H9 (cell line): ENCODE data around the gene TBX15. TPM values are rescaled to one million over a fixed set of nuclear protein-coding genes. Genes with fewer than 3 reads are reported as not detected.
A peak's percentile ranks its signal among the peaks of the same experiment; 100 is the strongest.

Experiments used
- DNase-seq: peaks from one replicate; pipeline ENCODE4 v3.0.0-alpha.2; 2017
- H2AFZ ChIP-seq: one replicate; pipeline ENCODE4 v1.6.1; 2013; ENCODE audit warnings: mild to moderate bottlenecking, low read length, control low read depth, moderate library complexity
- H2AK5ac ChIP-seq: 2 replicates; pipeline ENCODE4 v1.6.1; 2013; ENCODE audit warnings: low read length, control low read depth, mixed read lengths; ENCODE audit not compliant: insufficient read length
- H2BK120ac ChIP-seq: one replicate; pipeline ENCODE4 v1.6.1; 2013; ENCODE audit warnings: low read depth, mild to moderate bottlenecking, low read length, control low read depth, inconsistent platforms; ENCODE audit not compliant: poor library complexity, severe bottlenecking
- H2BK12ac ChIP-seq: 2 replicates; pipeline ENCODE4 v1.6.1; 2013; ENCODE audit warnings: low read length, control low read depth, mixed read lengths, low read depth; ENCODE audit not compliant: insufficient read length
- H2BK15ac ChIP-seq: 2 replicates; pipeline ENCODE4 v1.6.1; 2013; ENCODE audit warnings: low read depth, low read length, control low read depth
- H2BK20ac ChIP-seq: one replicate; pipeline ENCODE4 v1.6.1; 2013; ENCODE audit warnings: low read depth, mild to moderate bottlenecking, low read length, control low read depth, inconsistent platforms; ENCODE audit not compliant: poor library complexity, severe bottlenecking
- H2BK5ac ChIP-seq: 2 replicates; pipeline ENCODE4 v1.6.1; 2013; ENCODE audit warnings: low read length, control low read depth, mixed read lengths; ENCODE audit not compliant: insufficient read length
- H3K14ac ChIP-seq: 2 replicates; pipeline ENCODE4 v1.6.1; 2013; ENCODE audit warnings: low read length, control low read depth; ENCODE audit not compliant: insufficient read depth
- H3K18ac ChIP-seq: 2 replicates; pipeline ENCODE4 v1.6.1; 2013; ENCODE audit warnings: low read depth, mild to moderate bottlenecking, mixed read lengths, low read length, control low read depth; ENCODE audit not compliant: insufficient read length
- H3K23ac ChIP-seq: 2 replicates; pipeline ENCODE4 v1.6.1; 2013; ENCODE audit warnings: low read length, control low read depth, mixed read lengths, low read depth; ENCODE audit not compliant: insufficient read length
- H3K23me2 ChIP-seq: 2 replicates; pipeline ENCODE4 v1.6.1; 2013; ENCODE audit warnings: low read depth, mild to moderate bottlenecking, mixed read lengths, low read length, control low read depth; ENCODE audit not compliant: insufficient read length, poor library complexity, severe bottlenecking
- H3K27ac ChIP-seq: 2 replicates; pipeline ENCODE4 v1.5.1; 2013; ENCODE audit warnings: low read length, control low read depth, mixed read lengths, low read depth; ENCODE audit not compliant: insufficient read length
- H3K27me3 ChIP-seq: 2 replicates; pipeline ENCODE4 v1.6.1; 2013; ENCODE audit warnings: low read length, control low read depth, inconsistent platforms; ENCODE audit not compliant: insufficient read depth
- H3K4ac ChIP-seq: 2 replicates; pipeline ENCODE4 v1.6.1; 2013; ENCODE audit warnings: low read depth, mild to moderate bottlenecking, control low read depth, inconsistent platforms, low read length, moderate library complexity
- H3K4me1 ChIP-seq: 2 replicates; pipeline ENCODE4 v1.6.1; 2013; ENCODE audit warnings: low read length, control low read depth, inconsistent platforms; ENCODE audit not compliant: insufficient read depth
- H3K4me2 ChIP-seq: 2 replicates; pipeline ENCODE4 v1.6.1; 2013; ENCODE audit warnings: low read length, control low read depth, mixed read lengths; ENCODE audit not compliant: insufficient read length, insufficient read depth
- H3K56ac ChIP-seq: 2 replicates; pipeline ENCODE4 v1.6.1; 2013; ENCODE audit warnings: low read depth, mild to moderate bottlenecking, mixed read lengths, low read length, control low read depth; ENCODE audit not compliant: insufficient read length
- H3K79me1 ChIP-seq: 2 replicates; pipeline ENCODE4 v1.6.1; 2013; ENCODE audit warnings: low read depth, mild to moderate bottlenecking, moderate library complexity, low read length, control low read depth, inconsistent platforms; ENCODE audit not compliant: insufficient read depth, poor library complexity, severe bottlenecking
- H3K79me2 ChIP-seq: 2 replicates; pipeline ENCODE4 v1.6.1; 2013; ENCODE audit warnings: low read length, control low read depth, inconsistent platforms; ENCODE audit not compliant: insufficient read depth
- H3K9ac ChIP-seq: 2 replicates; pipeline ENCODE4 v1.6.1; 2013; ENCODE audit warnings: low read length, control low read depth, mixed read lengths; ENCODE audit not compliant: insufficient read length; ENCODE audit errors: extremely low read depth
- H3K9me3 ChIP-seq: one replicate; pipeline ENCODE4 v1.6.1; 2013; ENCODE audit warnings: low read depth, low read length, inconsistent platforms; ENCODE audit not compliant: control insufficient read depth
- H3T11ph ChIP-seq: one replicate; pipeline ENCODE4 v1.6.1; 2013; ENCODE audit warnings: mild to moderate bottlenecking, low read length, control low read depth, inconsistent platforms
- H4K20me1 ChIP-seq: one replicate; pipeline ENCODE4 v1.6.1; 2013; ENCODE audit not compliant: control insufficient read depth, insufficient read length, insufficient read depth
- H4K5ac ChIP-seq: 2 replicates; pipeline ENCODE4 v1.6.1; 2013; ENCODE audit warnings: low read depth, mild to moderate bottlenecking, mixed read lengths, low read length, control low read depth; ENCODE audit not compliant: insufficient read length
- H4K8ac ChIP-seq: replicated peaks from 2 replicates; pipeline ENCODE4 v1.6.1; 2013; ENCODE audit warnings: low read length, control low read depth, mixed read lengths, low read depth; ENCODE audit not compliant: insufficient read length
- H4K91ac ChIP-seq: 2 replicates; pipeline ENCODE4 v1.6.1; 2013; ENCODE audit warnings: low read depth, mild to moderate bottlenecking, moderate library complexity, mixed read lengths, low read length, control low read depth; ENCODE audit not compliant: insufficient read length
- H3K27ac Mint-ChIP-seq, 3 experiments: 2 replicates in 2 of 3; 3 replicates in 1 of 3; pipeline ENCODE4 v1.8.0; 2020 to 2021; ENCODE audit warnings: mixed read lengths in 3 of 3, mild to moderate bottlenecking in 1 of 3, moderate library complexity in 1 of 3
- H3K27me3 Mint-ChIP-seq: 2 replicates; pipeline ENCODE4 v1.8.0; 2021; ENCODE audit warnings: low read depth, mild to moderate bottlenecking, moderate library complexity, mixed read lengths
- H3K36me3 Mint-ChIP-seq, 3 experiments: 2 replicates in 2 of 3; 3 replicates in 1 of 3; pipeline ENCODE4 v1.8.0; 2020 to 2021; ENCODE audit warnings: low read depth in 3 of 3, mixed read lengths in 3 of 3; ENCODE audit not compliant: insufficient read depth in 1 of 3
- H3K4me1 Mint-ChIP-seq, 2 experiments: 2 replicates each; pipeline ENCODE4 v1.8.0; 2020; ENCODE audit warnings: mixed read lengths in 2 of 2
- H3K4me3 Mint-ChIP-seq, 2 experiments: 2 replicates in 1 of 2; 3 replicates in 1 of 2; pipeline ENCODE4 v1.8.0; 2020 to 2021; ENCODE audit warnings: mild to moderate bottlenecking in 2 of 2, mixed read lengths in 2 of 2, moderate library complexity in 1 of 2
- H3K9me3 Mint-ChIP-seq, 2 experiments: 2 replicates in 1 of 2; 3 replicates in 1 of 2; pipeline ENCODE4 v1.8.0; 2020; ENCODE audit warnings: mild to moderate bottlenecking in 2 of 2, mixed read lengths in 2 of 2, moderate library complexity in 1 of 2
- CTCF ChIP-seq: fragments of 200-600 bp; sonication (generic); conservative IDR thresholded peaks from 3 replicates; pipeline ENCODE4 v1.8.0; 2021; ENCODE audit warnings: antibody characterized with exemption, mild to moderate bottlenecking
- WGBS: extraction: QIAGEN DNeasy Blood & Tissue Kit; methylation state at CpG from one replicate; pipeline ENCODE4 v1.1.7; 2013; ENCODE audit warnings: missing lambda C conversion rate, low lambda C conversion rate, mixed read lengths; ENCODE audit not compliant: insufficient read length; ENCODE audit errors: extremely low coverage; 5-methylcytosine and 5-hydroxymethylcytosine counted together
- total RNA-seq: library from RNA; stranded (reverse); gene quantifications from 2 replicates; pipeline ENCODE4 v1.2.1, GENCODE V29; 2021

Gene TBX15
- total RNA-seq, 1 experiment from 2014 or later, result 0.07 TPM

DNA sequence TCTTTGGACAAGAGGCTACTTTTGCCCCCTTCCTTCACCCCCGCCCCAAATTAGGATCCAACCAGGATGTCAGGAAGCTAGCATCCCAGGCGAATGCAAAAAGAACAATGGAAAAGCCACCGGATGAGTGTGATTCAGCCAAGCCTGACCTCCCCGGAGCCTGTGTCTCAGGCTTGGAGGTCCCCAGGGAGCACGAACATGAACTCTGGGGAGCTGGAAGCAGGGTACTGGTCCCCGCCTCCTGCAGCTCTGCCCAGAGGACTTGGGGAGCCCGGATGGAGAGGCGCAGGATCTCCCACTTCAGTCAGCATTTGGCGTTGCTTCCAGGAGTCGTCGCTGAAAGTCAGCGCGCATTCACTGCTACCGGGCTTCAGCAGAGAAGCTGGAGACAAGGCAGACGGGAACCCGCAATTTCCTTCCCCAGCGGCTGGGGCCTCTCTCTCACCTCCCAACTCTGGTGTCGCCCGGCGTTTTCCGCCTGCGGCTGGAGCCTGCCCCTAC is 1.8 kb upstream of the TBX15 start:
- H2BK5ac ChIP-seq, result no peak overlapping the region
- peaks cover 16% of the 10 kb centered on the region for H3K23me2 ChIP-seq
- no peak overlapping the region for H3T11ph ChIP-seq
- H3K27me3 ChIP-seq, result peaks cover 90% of the 10 kb centered on the region
- Mint-ChIP-seq H3K36me3 (peaks cover 0 to 3% (median 2%) of the 10 kb centered on the region in 3 experiments; a peak in 1 of 7 replicates), H3K27ac (no peak overlapping the region), H3K4me3 (peak overlapping the region; percentile 44 to 84; a peak in 4 of 5 replicates), H3K9me3 (peaks cover 2 to 9% of the 10 kb centered on the region in 2 experiments; a peak in 4 of 5 replicates), H3K27me3 (peaks cover 100% of the 10 kb centered on the region), H3K4me1 (peaks cover 49 to 73% of the 10 kb centered on the region in 2 experiments)
- peak overlapping the region; percentile 67 for H3K4me2 ChIP-seq
- no peak overlapping the region for H4K91ac ChIP-seq
- no peak overlapping the region for H2BK120ac ChIP-seq
- peaks cover 6% of the 10 kb centered on the region for H3K4me1 ChIP-seq
- no peak overlapping the region for H3K23ac ChIP-seq
- no peak overlapping the region for H2BK12ac ChIP-seq
- H3K14ac ChIP-seq, result no peak overlapping the region
- H3K18ac ChIP-seq, result no peak overlapping the region
- H2BK20ac ChIP-seq, result no peak overlapping the region
- no peak overlapping the region for H3K27ac ChIP-seq
- no peak overlapping the region for H2BK15ac ChIP-seq
- WGBS, result no CpG with 5 or more reads among the region's 22 CpGs
- H2AFZ ChIP-seq, result no peak overlapping the region
- no peak overlapping the region for H3K4ac ChIP-seq
- no peaks in the 10 kb centered on the region for H3K79me1 ChIP-seq
- no peak overlapping the region for H3K9ac ChIP-seq
- H2AK5ac ChIP-seq, result no peak overlapping the region
- H4K8ac ChIP-seq, result no peak overlapping the region
- no peaks in the 10 kb centered on the region for H3K9me3 ChIP-seq
- H3K56ac ChIP-seq, result no peak overlapping the region
- no peak overlapping the region for H4K5ac ChIP-seq
- no peak for TF ChIP-seq CTCF
- no peaks in the 10 kb centered on the region for H3K79me2 ChIP-seq
- DNase-seq, result peak; percentile 74
- H4K20me1 ChIP-seq, result no peaks in the 10 kb centered on the region
